OCI-LY1 (cell line): ENCODE data around the gene CCDC83.
"Not testable (repeated sequence)": the region's sequence is repeated elsewhere in the genome, so short reads cannot be mapped to it uniquely, and the experiment has no call there.

Source experiments
- H2AFZ ChIP-seq: fragments of 200-600 bp; sonication (generic), shearing (Covaris generic); 2 replicates; pipeline ENCODE4 v1.6.0; 2014; ENCODE audit warnings: antibody characterized with exemption, mild to moderate bottlenecking, low read length
- H3F3A ChIP-seq: fragments of 200-600 bp; sonication (generic), shearing (Covaris generic); 2 replicates; pipeline ENCODE4 v1.6.0; 2014; ENCODE audit warnings: mild to moderate bottlenecking, antibody characterized with exemption, low read length, moderate library complexity; ENCODE audit not compliant: insufficient read depth
- H3K27ac ChIP-seq: fragments of 200-600 bp; sonication (generic); 2 replicates; pipeline ENCODE4 v1.5.1; 2014; ENCODE audit warnings: low read length, mixed run types, mild to moderate bottlenecking, low read depth; ENCODE audit not compliant: poor library complexity, severe bottlenecking
- H3K27me3 ChIP-seq: fragments of 200-600 bp; sonication (generic); 2 replicates; pipeline ENCODE4 v1.6.0; 2014; ENCODE audit warnings: antibody characterized with exemption, mild to moderate bottlenecking, low read length, moderate library complexity; ENCODE audit not compliant: insufficient read depth
- H3K36me3 ChIP-seq: fragments of 200-600 bp; sonication (generic); 2 replicates; pipeline ENCODE4 v1.6.1; 2014; ENCODE audit warnings: mild to moderate bottlenecking, antibody characterized with exemption, low read length, moderate library complexity, mixed read lengths; ENCODE audit not compliant: insufficient read depth
- H3K4me1 ChIP-seq: fragments of 200-600 bp; sonication (generic); 2 replicates; pipeline ENCODE4 v1.5.1; 2014; ENCODE audit warnings: mild to moderate bottlenecking, low read length, moderate library complexity; ENCODE audit not compliant: insufficient read depth, severe bottlenecking
- H3K4me2 ChIP-seq: fragments of 200-600 bp; sonication (generic), shearing (Covaris generic); 2 replicates; pipeline ENCODE4 v1.6.1; 2014; ENCODE audit warnings: low read length
- H3K4me3 ChIP-seq: fragments of 200-600 bp; sonication (generic); 2 replicates; pipeline ENCODE4 v1.5.1; 2014; ENCODE audit warnings: low read length, low read depth, mild to moderate bottlenecking, mixed read lengths; ENCODE audit not compliant: poor library complexity, severe bottlenecking
- H3K79me2 ChIP-seq: fragments of 200-600 bp; shearing (Covaris generic); 2 replicates; pipeline ENCODE4 v1.6.1; 2016; ENCODE audit warnings: mixed run types, low read length, mixed read lengths; ENCODE audit not compliant: insufficient read depth
- H3K9ac ChIP-seq: fragments of 200-600 bp; sonication (generic), shearing (Covaris generic); 2 replicates; pipeline ENCODE4 v1.6.1; 2014; ENCODE audit warnings: mild to moderate bottlenecking, low read length, mixed read lengths
- H3K9me2 ChIP-seq: fragments of 200-600 bp; sonication (generic), shearing (Covaris generic); 2 replicates; pipeline ENCODE4 v1.6.1; 2014; ENCODE audit warnings: low read depth, mild to moderate bottlenecking, low read length, mixed read lengths
- H3K9me3 ChIP-seq: fragments of 200-600 bp; shearing (Covaris generic); 2 replicates; pipeline ENCODE4 v1.6.1; 2014; ENCODE audit warnings: low read length, mixed read lengths
- H4K20me1 ChIP-seq: fragments of 200-600 bp; sonication (generic), shearing (Covaris generic); 2 replicates; pipeline ENCODE4 v1.6.0; 2016; ENCODE audit warnings: mild to moderate bottlenecking, low read length; ENCODE audit not compliant: insufficient read depth
- EZH2 ChIP-seq: fragments of 200-600 bp; sonication (generic), shearing (Covaris generic); IDR thresholded peaks from 2 replicates; pipeline ENCODE4 v1.8.0; 2017; ENCODE audit warnings: borderline replicate concordance, mixed run types, mild to moderate bottlenecking, antibody characterized with exemption, low read length, moderate library complexity, mixed read lengths
- TF ChIP-seq, protein P1 (sequence below): fragments of 200-600 bp; sonication (generic), shearing (Covaris generic); IDR thresholded peaks from 2 replicates; pipeline ENCODE4 v1.5.1; 2017; ENCODE audit warnings: mild to moderate bottlenecking, antibody characterized with exemption, low read length, moderate library complexity, mixed read lengths

Gene CCDC83

DNA sequence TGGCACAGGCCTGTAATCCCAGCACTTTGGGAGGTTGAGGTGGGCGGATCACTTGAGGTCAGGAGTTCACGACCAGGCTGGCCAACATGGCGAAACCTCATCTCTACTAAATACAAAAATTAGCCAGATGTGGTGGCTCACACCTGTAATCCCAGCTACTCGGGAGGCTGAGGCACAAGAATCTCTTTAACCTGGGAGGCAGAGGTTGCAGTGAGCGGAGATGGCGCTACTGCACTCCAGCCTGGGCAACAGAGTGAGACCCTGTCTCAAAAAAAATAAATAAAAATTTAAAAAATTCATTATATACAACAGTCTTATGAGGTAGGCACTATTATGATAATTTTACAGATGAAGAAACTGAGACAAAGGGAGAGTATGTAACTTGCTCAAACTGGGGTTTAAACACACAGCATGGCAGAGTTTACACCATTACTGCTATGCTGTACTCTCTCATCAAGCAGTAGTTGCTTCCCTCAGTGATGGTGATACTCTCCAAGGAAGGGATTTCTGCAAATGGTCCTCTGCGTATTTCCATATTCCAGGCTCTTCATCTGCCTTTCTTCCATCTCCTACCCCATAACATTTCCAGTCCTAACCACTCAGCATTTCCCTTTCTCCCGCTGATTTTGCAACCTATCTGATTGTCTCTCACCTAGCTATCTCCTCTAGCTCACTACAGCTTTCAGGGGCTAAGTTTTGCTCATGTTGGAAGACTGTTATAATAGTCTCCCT, 95.3 kb downstream of the CCDC83 start:
- H3F3A ChIP-seq: no peaks in the 10 kb centered on the region
- no peaks in the 10 kb centered on the region for H3K27me3 ChIP-seq
- H3K9me2 ChIP-seq: no peaks in the 10 kb centered on the region
- H3K4me2 ChIP-seq: no peak overlapping the region
- no peaks in the 10 kb centered on the region for H3K4me1 ChIP-seq
- no peaks in the 10 kb centered on the region for H3K79me2 ChIP-seq
- H3K36me3 ChIP-seq: peaks cover 19% of the 10 kb centered on the region
- no peak overlapping the region for H3K9ac ChIP-seq
- H3K9me3 ChIP-seq: peaks cover 10% of the 10 kb centered on the region; the same call in 1 of the 2 replicates
- no peak overlapping the region for H3K27ac ChIP-seq
- TF ChIP-seq, protein P1, sequence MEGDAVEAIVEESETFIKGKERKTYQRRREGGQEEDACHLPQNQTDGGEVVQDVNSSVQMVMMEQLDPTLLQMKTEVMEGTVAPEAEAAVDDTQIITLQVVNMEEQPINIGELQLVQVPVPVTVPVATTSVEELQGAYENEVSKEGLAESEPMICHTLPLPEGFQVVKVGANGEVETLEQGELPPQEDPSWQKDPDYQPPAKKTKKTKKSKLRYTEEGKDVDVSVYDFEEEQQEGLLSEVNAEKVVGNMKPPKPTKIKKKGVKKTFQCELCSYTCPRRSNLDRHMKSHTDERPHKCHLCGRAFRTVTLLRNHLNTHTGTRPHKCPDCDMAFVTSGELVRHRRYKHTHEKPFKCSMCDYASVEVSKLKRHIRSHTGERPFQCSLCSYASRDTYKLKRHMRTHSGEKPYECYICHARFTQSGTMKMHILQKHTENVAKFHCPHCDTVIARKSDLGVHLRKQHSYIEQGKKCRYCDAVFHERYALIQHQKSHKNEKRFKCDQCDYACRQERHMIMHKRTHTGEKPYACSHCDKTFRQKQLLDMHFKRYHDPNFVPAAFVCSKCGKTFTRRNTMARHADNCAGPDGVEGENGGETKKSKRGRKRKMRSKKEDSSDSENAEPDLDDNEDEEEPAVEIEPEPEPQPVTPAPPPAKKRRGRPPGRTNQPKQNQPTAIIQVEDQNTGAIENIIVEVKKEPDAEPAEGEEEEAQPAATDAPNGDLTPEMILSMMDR: no peak
- TF ChIP-seq EZH2: no peak
- H4K20me1 ChIP-seq: no peaks in the 10 kb centered on the region
- no peak overlapping the region for H3K4me3 ChIP-seq
- no peak overlapping the region for H2AFZ ChIP-seq

DNA sequence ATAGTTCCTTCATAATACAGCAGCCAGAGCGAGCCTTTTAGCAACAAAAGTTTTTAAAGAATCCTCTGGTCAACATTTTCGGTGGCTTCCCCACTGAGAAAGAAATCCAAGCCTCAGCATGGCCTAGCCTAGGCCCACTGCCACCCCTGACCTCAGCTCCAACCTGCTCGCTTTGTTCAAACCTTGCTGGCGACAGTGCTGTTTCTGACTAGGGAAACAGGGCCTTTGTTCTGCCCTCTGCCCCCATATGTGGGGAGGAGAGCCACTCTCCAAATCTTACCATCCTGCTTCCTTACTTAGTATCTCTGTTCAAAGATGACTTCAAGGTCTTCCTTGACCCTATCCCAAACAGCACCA, 95.8 kb downstream of the CCDC83 start:
- no peak overlapping the region for H3K4me3 ChIP-seq
- H3K36me3 ChIP-seq: peaks cover 25% of the 10 kb centered on the region
- no peak overlapping the region for H3K9ac ChIP-seq
- no peaks in the 10 kb centered on the region for H3K4me1 ChIP-seq
- H3K4me2 ChIP-seq: no peak overlapping the region
- no peaks in the 10 kb centered on the region for H4K20me1 ChIP-seq
- no peak overlapping the region for H2AFZ ChIP-seq
- no peak for TF ChIP-seq EZH2
- TF ChIP-seq, protein P1: no peak
- H3K79me2 ChIP-seq: no peaks in the 10 kb centered on the region
- H3K27me3 ChIP-seq: no peaks in the 10 kb centered on the region
- H3K9me3 ChIP-seq: peaks cover 10% of the 10 kb centered on the region; the same call in 1 of the 2 replicates
- no peaks in the 10 kb centered on the region for H3K9me2 ChIP-seq
- no peak overlapping the region for H3K27ac ChIP-seq
- no peaks in the 10 kb centered on the region for H3F3A ChIP-seq

DNA sequence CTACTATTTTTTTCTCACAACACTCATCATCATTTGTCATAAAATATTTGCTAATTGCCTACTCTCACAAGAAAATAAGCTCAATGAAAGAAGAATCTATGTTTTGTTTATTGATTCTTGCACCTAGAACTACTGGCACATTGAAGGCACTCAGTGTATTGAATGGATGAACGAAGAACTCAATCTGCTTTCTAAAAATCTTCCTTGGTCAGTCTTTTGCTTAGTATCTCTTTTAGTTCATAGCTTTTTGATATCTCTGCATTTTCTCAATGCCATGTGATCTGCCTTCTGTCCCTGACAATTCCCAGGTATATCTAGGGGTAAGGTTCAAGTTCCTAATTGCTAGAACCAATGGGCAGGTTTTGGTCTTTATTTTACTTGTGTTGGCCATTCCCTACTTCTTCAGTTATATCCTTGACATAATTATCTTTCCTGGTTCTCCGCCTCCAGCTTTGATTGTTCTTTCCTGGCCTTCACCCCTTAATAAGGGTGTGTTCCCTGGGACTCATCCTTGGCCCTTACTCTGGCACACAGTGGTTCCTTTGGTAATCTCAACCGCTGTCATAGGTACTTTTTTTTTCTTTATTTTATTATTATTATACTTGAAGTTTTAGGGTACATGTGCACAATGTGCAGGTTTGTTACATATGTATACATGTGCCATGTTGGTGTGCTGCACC, 96.4 kb downstream of the CCDC83 start:
- Histone ChIP-seq H3F3A (no peaks in the 10 kb centered on the region), H2AFZ (no peak overlapping the region), H3K27me3 (no peaks in the 10 kb centered on the region)

DNA sequence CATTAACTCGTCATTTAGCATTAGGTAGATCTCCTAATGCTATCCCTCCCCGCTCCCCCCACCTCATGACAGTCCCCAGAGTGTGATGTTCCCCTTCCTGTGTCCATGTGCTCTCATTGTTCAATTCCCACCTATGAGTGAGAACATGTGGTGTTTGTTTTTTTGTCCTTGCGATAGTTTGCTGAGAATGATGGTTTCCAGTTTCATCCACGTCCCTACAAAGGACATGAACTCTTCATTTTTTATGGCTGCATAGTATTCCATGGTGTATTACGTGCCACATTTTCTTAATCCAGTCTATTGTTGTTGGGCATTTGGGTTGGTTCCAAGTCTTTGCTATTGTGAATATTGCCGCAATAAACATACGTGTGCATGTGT, 96.9 kb downstream of the CCDC83 start:
- H3K9me3 ChIP-seq, H3K79me2 ChIP-seq, H3K4me1 ChIP-seq, H3K4me3 ChIP-seq, H3K4me2 ChIP-seq, H3K27me3 ChIP-seq, H2AFZ ChIP-seq, H3K27ac ChIP-seq, H3K9ac ChIP-seq, H4K20me1 ChIP-seq, H3K9me2 ChIP-seq, H3F3A ChIP-seq: not testable (repeated sequence)
- peaks cover 36% of the 10 kb centered on the region for H3K36me3 ChIP-seq

More for the DNA sequence above, 96.4 kb downstream of the CCDC83 start:
- Histone ChIP-seq H3K9me3 (peaks cover 7% of the 10 kb centered on the region; the same call in 1 of the 2 replicates), H3K27ac (no peak overlapping the region), H3K4me1 (no peaks in the 10 kb centered on the region), H4K20me1 (no peaks in the 10 kb centered on the region), H3K9me2 (no peaks in the 10 kb centered on the region), H3K4me2 (no peak overlapping the region), H3K36me3 (peaks cover 30% of the 10 kb centered on the region), H3K79me2 (no peaks in the 10 kb centered on the region), H3K4me3 (no peak overlapping the region), H3K9ac (no peak overlapping the region)
- no peak for TF ChIP-seq EZH2
- TF ChIP-seq, protein P1: no peak
